HEK293T (cell line): ENCODE results near the gene ANP32B.

Experiments
- CTCF ChIA-PET: fragments of 350-600 bp; formaldehyde crosslinking; extraction: SDS; loops from one replicate; lab custom pipeline; 2021; ENCODE audit warnings: antibody characterized with exemption, inconsistent platforms; lab: Yijun Ruan, JAX
- POLR2A ChIA-PET: fragments of 350-600 bp; formaldehyde crosslinking; extraction: SDS; loops from one replicate; lab custom pipeline; 2020; ENCODE audit warnings: antibody characterized with exemption, inconsistent platforms; lab: Yijun Ruan, JAX
- DNase-seq: peaks from one replicate; pipeline ENCODE4 v3.0.0; 2012; ENCODE audit warnings: mixed read lengths; ENCODE audit errors: extremely low spot score
- ARNT ChIP-seq: fragments of 450-650 bp; IDR thresholded peaks from 2 replicates; pipeline ENCODE4 v1.6.1; 2017; ENCODE audit warnings: mild to moderate bottlenecking
- BHLHE40 ChIP-seq: fragments of 450-650 bp; IDR thresholded peaks from 2 replicates; pipeline ENCODE4 v1.6.1; 2016; ENCODE audit warnings: mild to moderate bottlenecking, moderate library complexity, borderline replicate concordance
- CTBP1 ChIP-seq: fragments of 450-650 bp; IDR thresholded peaks from 2 replicates; pipeline ENCODE4 v1.6.1; 2016; ENCODE audit warnings: borderline replicate concordance
- ELF4 ChIP-seq: fragments of 450-650 bp; IDR thresholded peaks from 2 replicates; pipeline ENCODE4 v1.6.1; 2017; ENCODE audit warnings: antibody characterized with exemption
- FOXA1 ChIP-seq: fragments of 450-650 bp; IDR thresholded peaks from 2 replicates; pipeline ENCODE4 v1.6.1; 2016; ENCODE audit warnings: mild to moderate bottlenecking
- FOXK2 ChIP-seq: fragments of 450-650 bp; IDR thresholded peaks from 2 replicates; pipeline ENCODE4 v1.6.1; 2016; ENCODE audit warnings: mild to moderate bottlenecking
- FOXM1 ChIP-seq: fragments of 450-650 bp; IDR thresholded peaks from 2 replicates; pipeline ENCODE4 v1.6.1; 2017; ENCODE audit warnings: mild to moderate bottlenecking, borderline replicate concordance
- HDGF ChIP-seq: fragments of 450-650 bp; IDR thresholded peaks from 2 replicates; pipeline ENCODE4 v1.6.1; 2017; ENCODE audit warnings: antibody characterized with exemption, borderline replicate concordance
- L3MBTL2 ChIP-seq: fragments of 450-650 bp; conservative IDR thresholded peaks from 2 replicates; pipeline ENCODE4 v1.6.1; 2016; ENCODE audit warnings: mild to moderate bottlenecking
- LEF1 ChIP-seq: fragments of 450-650 bp; IDR thresholded peaks from 2 replicates; pipeline ENCODE4 v1.6.1; 2017; ENCODE audit warnings: mild to moderate bottlenecking, borderline replicate concordance
- NFRKB ChIP-seq: fragments of 450-650 bp; IDR thresholded peaks from 2 replicates; pipeline ENCODE4 v1.6.1; 2016; ENCODE audit warnings: mild to moderate bottlenecking, moderate library complexity
- PKNOX1 ChIP-seq: fragments of 450-650 bp; IDR thresholded peaks from 2 replicates; pipeline ENCODE4 v1.6.1; 2016
- SP1 ChIP-seq: fragments of 450-650 bp; IDR thresholded peaks from 2 replicates; pipeline ENCODE4 v1.6.1; 2017
- SUZ12 ChIP-seq: fragments of 450-650 bp; IDR thresholded peaks from 2 replicates; pipeline ENCODE4 v1.6.1; 2016; ENCODE audit warnings: mild to moderate bottlenecking
- TARDBP ChIP-seq: fragments of 450-650 bp; IDR thresholded peaks from 2 replicates; pipeline ENCODE4 v1.6.1; 2016
- ZNF384 ChIP-seq: fragments of 450-650 bp; IDR thresholded peaks from 2 replicates; pipeline ENCODE4 v1.6.1; 2016

The ANP32B gene

GRCh38 chr9:98040212-98040611 lies 57.1 kb downstream of the ANP32B start:
- TF ChIP-seq PKNOX1: no peak
- TF ChIP-seq ELF4: no peak
- TF ChIP-seq TARDBP: no peak
- no peak for TF ChIP-seq LEF1
- no peak for TF ChIP-seq FOXA1
- TF ChIP-seq CTBP1: no peak
- TF ChIP-seq SP1: no peak
- TF ChIP-seq FOXK2: no peak
- no peak for TF ChIP-seq L3MBTL2
- no peak for TF ChIP-seq SUZ12
- no peak for TF ChIP-seq HDGF
- TF ChIP-seq ZNF384: no peak
- TF ChIP-seq FOXM1: no peak
- TF ChIP-seq BHLHE40: no peak
- no peak for TF ChIP-seq NFRKB
- TF ChIP-seq ARNT: no peak
- ChIA-PET POLR2A (no interaction called here), CTCF (no interaction called here)
- DNase-seq: no peak

- CTCF ChIA-PET: interaction anchor here (1.0 to 2.1 kb wide), 2 partner anchors 9 to 122 kb away, joined by 3 to 8 read pairs; no protein-coding TSS in a partner anchor
- DNase-seq: no peak
- POLR2A ChIA-PET: no interaction called here
- TF ChIP-seq NFRKB (no peak), PKNOX1 (no peak), L3MBTL2 (no peak)
Measured at GRCh38 chr9:98043915-98044314, 60.8 kb downstream of the ANP32B start.

- ChIA-PET POLR2A (interaction anchor here (0.9 kb wide), 1 partner anchor 124 kb away, joined by 3 read pairs; the partner anchor contains the start of gene TRMO), CTCF (interaction anchor here (2.1 kb wide), 1 partner anchor 11 kb away, joined by 8 read pairs; no protein-coding TSS in a partner anchor)
- DNase-seq: no peak
- no peak for TF ChIP-seq PKNOX1
- TF ChIP-seq NFRKB: no peak
- TF ChIP-seq ELF4: no peak
Measured at GRCh38 chr9:98045234-98046179, 62.4 kb downstream of the ANP32B start.

GRCh38 chr9:98046180-98046543 lies 63.0 kb downstream of the ANP32B start:
- no peak for DNase-seq
- POLR2A ChIA-PET: interaction anchor here (0.9 to 3.0 kb wide), 2 partner anchors 10 to 124 kb away, joined by 3 to 11 read pairs; partner anchors contain the start of genes NANS and TRMO
- CTCF ChIA-PET: interaction anchor here (2.1 kb wide), 1 partner anchor 11 kb away, joined by 8 read pairs; no protein-coding TSS in a partner anchor
- TF ChIP-seq FOXA1 (no peak), FOXM1 (no peak), SUZ12 (no peak), PKNOX1 (no peak), TARDBP (no peak), SP1 (no peak), ARNT (no peak), ELF4 (no peak), L3MBTL2 (no peak)

GRCh38 chr9:98047002-98047401 lies 63.9 kb downstream of the ANP32B start:
- POLR2A ChIA-PET: interaction anchor here (0.6 to 3.0 kb wide), 2 partner anchors 10 to 12 kb away, joined by 4 to 11 read pairs; partner anchors contain the start of gene NANS
- DNase-seq: no peak
- CTCF ChIA-PET: interaction anchor here (1.3 kb wide), 1 partner anchor 12 kb away, joined by 5 read pairs; no protein-coding TSS in a partner anchor
- no peak for TF ChIP-seq L3MBTL2
- no peak for TF ChIP-seq CTBP1

GRCh38 chr9:98049288-98050072 lies 66.3 kb downstream of the ANP32B start:
- ChIA-PET CTCF (no interaction called here), POLR2A (interaction anchor here (3.0 kb wide), 1 partner anchor 7 kb away, joined by 11 read pairs; the partner anchor contains the start of gene NANS)
- TF ChIP-seq TARDBP: no peak
- no peak for TF ChIP-seq FOXM1
- no peak for TF ChIP-seq HDGF
- no peak for TF ChIP-seq ELF4
- no peak for TF ChIP-seq PKNOX1
- no peak for TF ChIP-seq NFRKB
- TF ChIP-seq SUZ12: no peak
- no peak for TF ChIP-seq FOXA1
- TF ChIP-seq ARNT: no peak
- TF ChIP-seq CTBP1: no peak
- TF ChIP-seq LEF1: no peak
- no peak for TF ChIP-seq BHLHE40
- no peak for TF ChIP-seq SP1
- TF ChIP-seq L3MBTL2: no peak
- TF ChIP-seq ZNF384: no peak
- TF ChIP-seq FOXK2: no peak
- DNase-seq: no peak
